ENCODE data around the gene PSMD4. TPM values are rescaled to one million over a fixed set of nuclear protein-coding genes. Genes with fewer than 3 reads are reported as not detected.

The PSMD4 gene
- total RNA-seq, 4 donors from 2014 or later: 157 to 195 (median 176) TPM

DNA sequence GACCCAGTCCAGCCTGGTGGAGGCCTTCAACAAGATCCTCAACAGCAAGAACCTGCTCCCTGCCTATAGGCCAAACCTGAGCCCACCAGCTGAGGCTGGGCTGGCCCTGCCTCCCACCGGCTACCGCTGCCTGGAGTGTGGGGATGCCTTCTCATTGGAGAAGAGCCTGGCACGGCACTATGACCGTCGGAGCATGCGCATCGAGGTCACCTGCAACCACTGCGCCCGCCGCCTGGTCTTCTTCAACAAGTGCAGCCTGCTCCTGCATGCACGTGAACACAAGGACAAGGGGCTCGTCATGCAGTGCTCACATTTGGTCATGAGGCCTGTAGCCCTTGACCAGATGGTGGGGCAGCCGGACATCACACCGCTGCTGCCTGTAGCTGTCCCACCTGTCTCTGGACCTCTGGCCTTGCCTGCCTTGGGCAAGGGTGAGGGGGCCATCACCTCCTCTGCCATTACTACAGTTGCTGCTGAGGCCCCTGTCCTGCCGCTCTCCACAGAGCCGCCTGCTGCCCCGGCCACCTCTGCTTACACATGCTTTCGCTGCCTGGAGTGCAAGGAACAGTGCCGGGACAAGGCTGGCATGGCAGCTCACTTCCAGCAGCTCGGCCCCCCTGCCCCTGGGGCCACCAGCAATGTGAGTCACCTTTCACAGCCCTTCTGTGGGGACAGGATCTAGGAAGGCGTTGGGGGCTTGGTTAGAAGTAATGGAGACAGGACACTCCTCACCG is 33.4 kb downstream of the PSMD4 start:
- Histone ChIP-seq H3K4me3 (no peak overlapping the region), H3K36me3 (peaks cover 64 to 83% (median 81%) of the 10 kb centered on the region in 4 donors), H3K4me1 (peaks cover 15 to 47% (median 24%) of the 10 kb centered on the region in 4 donors), H3K27ac (replicated peaks in 1 of 4) (no peak overlapping the region), H3K27me3 (no peaks in the 10 kb centered on the region), H3K9me3 (no peaks in the 10 kb centered on the region)
- TF ChIP-seq EP300 (IDR thresholded peaks at IDR 0.05) (no peak), POLR2AphosphoS5 (IDR thresholded peaks at IDR 0.05) (no peak)
- DNase-seq (ENCODE audit: extremely low spot score): no peak
- intact Hi-C loops (cut with DNase I): no loop called here
- 98% methylated on average over 7 of the region's 22 CpGs for WGBS

DNA sequence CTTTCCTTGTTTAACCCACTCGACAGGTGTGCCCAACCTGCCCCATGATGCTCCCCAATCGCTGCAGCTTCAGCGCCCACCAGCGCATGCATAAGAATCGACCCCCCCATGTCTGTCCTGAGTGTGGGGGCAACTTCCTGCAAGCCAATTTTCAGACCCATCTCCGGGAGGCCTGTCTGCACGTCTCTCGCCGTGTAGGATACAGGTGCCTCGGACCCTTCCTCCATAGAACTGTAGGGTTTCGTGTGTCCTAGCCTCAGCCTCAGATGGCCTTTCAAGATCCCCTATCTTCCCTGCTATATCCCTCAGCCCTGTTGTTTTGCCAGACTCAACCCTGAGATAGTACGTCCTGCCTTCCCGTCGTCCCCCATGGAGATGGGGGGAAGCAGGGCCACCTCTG is 34.0 kb downstream of the PSMD4 start:
- H3K27ac ChIP-seq (replicated peaks in 1 of 4): peak overlapping the region in 1 of 4 donors; percentile 18
- peaks cover 10 to 42% (median 19%) of the 10 kb centered on the region in 4 donors for H3K4me1 ChIP-seq
- intact Hi-C loops (cut with DNase I): no loop called here
- whole genome bisulfite sequencing: 73% methylated on average over 14 of the region's 14 CpGs
- peaks cover 69 to 89% (median 87%) of the 10 kb centered on the region in 4 donors for H3K36me3 ChIP-seq
- TF ChIP-seq, protein P1, sequence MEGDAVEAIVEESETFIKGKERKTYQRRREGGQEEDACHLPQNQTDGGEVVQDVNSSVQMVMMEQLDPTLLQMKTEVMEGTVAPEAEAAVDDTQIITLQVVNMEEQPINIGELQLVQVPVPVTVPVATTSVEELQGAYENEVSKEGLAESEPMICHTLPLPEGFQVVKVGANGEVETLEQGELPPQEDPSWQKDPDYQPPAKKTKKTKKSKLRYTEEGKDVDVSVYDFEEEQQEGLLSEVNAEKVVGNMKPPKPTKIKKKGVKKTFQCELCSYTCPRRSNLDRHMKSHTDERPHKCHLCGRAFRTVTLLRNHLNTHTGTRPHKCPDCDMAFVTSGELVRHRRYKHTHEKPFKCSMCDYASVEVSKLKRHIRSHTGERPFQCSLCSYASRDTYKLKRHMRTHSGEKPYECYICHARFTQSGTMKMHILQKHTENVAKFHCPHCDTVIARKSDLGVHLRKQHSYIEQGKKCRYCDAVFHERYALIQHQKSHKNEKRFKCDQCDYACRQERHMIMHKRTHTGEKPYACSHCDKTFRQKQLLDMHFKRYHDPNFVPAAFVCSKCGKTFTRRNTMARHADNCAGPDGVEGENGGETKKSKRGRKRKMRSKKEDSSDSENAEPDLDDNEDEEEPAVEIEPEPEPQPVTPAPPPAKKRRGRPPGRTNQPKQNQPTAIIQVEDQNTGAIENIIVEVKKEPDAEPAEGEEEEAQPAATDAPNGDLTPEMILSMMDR (IDR thresholded peaks at IDR 0.05): no peak
- no peak for TF ChIP-seq EP300 (IDR thresholded peaks at IDR 0.05)
- no peak for TF ChIP-seq POLR2A (IDR thresholded peaks at IDR 0.05; ENCODE audit: low read depth)
- TF ChIP-seq POLR2AphosphoS5 (IDR thresholded peaks at IDR 0.05): no peak
- H3K27me3 ChIP-seq: no peaks in the 10 kb centered on the region
- no peak overlapping the region for H3K4me3 ChIP-seq
- no peak for DNase-seq (ENCODE audit: extremely low spot score)
- no peaks in the 10 kb centered on the region for H3K9me3 ChIP-seq

DNA sequence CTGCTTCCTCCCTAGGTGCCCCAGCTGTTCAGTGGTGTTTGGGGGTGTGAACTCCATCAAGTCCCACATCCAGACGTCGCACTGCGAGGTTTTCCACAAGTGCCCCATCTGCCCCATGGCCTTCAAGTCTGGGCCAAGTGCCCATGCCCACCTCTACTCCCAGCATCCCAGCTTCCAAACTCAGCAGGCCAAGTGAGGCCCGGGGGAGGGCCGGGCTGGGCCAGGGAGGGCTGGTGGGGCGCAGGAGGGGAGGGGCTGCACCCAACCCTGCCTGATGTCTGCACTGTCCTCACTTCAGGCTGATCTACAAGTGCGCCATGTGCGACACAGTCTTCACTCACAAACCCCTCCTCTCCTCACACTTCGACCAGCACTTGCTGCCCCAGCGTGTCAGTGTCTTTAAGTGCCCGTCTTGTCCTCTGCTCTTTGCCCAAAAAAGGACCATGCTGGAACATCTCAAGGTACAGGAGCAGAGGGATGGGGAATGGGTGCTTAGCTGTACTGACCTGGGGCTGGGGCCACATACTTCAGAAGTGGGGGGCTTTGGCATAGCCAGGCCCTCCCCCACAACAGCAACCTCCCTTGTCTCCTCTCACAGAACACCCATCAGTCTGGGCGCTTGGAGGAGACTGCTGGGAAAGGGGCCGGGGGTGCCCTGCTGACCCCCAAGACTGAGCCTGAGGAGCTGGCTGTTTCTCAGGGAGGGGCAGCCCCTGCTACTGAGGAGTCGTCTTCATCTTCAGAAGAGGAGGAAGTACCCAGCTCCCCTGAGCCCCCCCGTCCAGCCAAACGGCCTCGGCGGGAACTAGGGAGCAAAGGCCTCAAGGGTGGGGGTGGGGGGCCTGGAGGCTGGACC is 34.8 kb downstream of the PSMD4 start:
- 76% methylated on average over 13 of the region's 18 CpGs for WGBS
- Histone ChIP-seq H3K9me3 (no peaks in the 10 kb centered on the region), H3K36me3 (peaks cover 77 to 97% (median 95%) of the 10 kb centered on the region in 4 donors), H3K4me3 (no peak overlapping the region), H3K27me3 (no peaks in the 10 kb centered on the region), H3K27ac (replicated peaks in 1 of 4) (peak overlapping the region in 1 of 4 donors; percentile 18), H3K4me1 (peaks cover 1 to 34% (median 11%) of the 10 kb centered on the region in 4 donors)
- no peak for DNase-seq (ENCODE audit: extremely low spot score)
- intact Hi-C loops (cut with DNase I): no loop called here
- TF ChIP-seq, protein P1 (IDR thresholded peaks at IDR 0.05): no peak
- TF ChIP-seq POLR2A (IDR thresholded peaks at IDR 0.05; ENCODE audit: low read depth) (no peak), EP300 (IDR thresholded peaks at IDR 0.05) (no peak), POLR2AphosphoS5 (IDR thresholded peaks at IDR 0.05) (no peak)

DNA sequence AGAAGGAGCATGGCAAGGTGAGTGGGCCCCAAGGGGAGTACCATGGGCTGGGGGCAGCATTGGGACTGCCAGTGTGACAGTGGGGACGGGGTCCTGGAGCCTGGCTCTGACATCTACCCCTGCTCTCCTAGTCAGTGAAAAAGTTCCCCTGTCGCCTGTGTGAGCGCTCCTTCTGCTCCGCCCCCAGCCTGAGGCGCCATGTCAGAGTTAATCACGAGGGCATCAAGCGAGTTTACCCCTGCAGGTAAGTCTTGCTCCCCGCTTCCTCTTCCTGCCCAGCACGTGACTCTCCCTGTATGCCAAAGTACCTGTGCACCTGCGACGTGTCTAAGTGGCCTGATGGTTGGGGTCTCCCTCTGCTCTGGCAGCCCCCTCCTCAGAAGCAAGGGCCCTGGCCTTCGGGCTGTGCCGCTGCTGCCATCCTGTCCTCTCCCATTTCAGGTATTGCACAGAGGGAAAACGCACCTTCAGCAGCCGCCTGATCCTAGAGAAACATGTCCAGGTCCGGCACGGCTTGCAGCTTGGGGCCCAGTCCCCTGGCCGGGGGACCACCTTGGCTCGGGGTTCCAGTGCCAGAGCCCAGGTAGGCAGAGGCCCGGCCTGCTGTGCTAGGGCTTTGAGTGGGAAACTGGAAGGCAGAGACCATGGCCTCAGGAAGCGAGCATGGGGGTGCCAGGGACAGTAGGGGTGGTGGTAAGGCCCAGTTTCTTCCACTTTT is 35.6 kb downstream of the PSMD4 start:
- Histone ChIP-seq H3K27ac (replicated peaks in 1 of 4) (no peak overlapping the region), H3K9me3 (no peaks in the 10 kb centered on the region), H3K4me3 (no peak overlapping the region), H3K4me1 (peaks cover 0 to 28% (median 6%) of the 10 kb centered on the region in 4 donors), H3K36me3 (peaks cover 86 to 100% (median 99%) of the 10 kb centered on the region in 4 donors), H3K27me3 (no peaks in the 10 kb centered on the region)
- TF ChIP-seq POLR2A (IDR thresholded peaks at IDR 0.05; ENCODE audit: low read depth) (no peak), EP300 (IDR thresholded peaks at IDR 0.05) (no peak)
- intact Hi-C loops (cut with DNase I): no loop called here
- WGBS: 80% methylated on average over 15 of the region's 21 CpGs
- DNase-seq (ENCODE audit: extremely low spot score): no peak

DNA sequence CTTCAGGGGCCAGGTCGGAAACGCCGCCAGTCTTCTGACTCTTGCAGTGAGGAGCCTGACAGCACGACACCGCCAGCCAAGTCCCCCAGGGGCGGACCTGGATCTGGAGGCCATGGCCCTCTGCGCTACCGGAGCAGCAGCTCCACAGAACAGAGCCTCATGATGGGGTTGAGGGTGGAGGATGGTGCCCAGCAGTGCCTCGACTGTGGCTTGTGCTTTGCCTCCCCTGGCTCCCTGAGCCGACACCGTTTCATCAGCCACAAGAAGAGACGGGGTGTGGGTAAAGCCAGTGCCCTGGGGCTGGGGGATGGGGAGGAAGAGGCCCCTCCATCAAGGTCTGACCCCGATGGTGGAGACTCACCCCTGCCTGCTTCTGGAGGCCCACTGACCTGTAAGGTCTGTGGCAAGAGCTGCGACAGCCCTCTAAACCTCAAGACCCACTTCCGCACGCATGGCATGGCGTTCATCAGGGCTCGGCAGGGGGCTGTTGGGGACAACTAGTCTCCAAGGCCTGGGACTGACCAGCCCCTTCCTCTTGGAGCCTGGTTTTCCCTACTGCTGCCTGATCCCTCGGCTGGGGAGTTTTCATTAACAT is 36.3 kb downstream of the PSMD4 start:
- no peak overlapping the region for H3K27ac ChIP-seq (replicated peaks in 1 of 4)
- intact Hi-C loops (cut with DNase I): no loop called here
- peak in 1 of 2 donors; percentile 16 for TF ChIP-seq POLR2AphosphoS5 (IDR thresholded peaks at IDR 0.05)
- no peak for TF ChIP-seq POLR2A (IDR thresholded peaks at IDR 0.05; ENCODE audit: low read depth)
- 79% methylated on average over 3 of the region's 19 CpGs for WGBS
- H3K9me3 ChIP-seq: no peaks in the 10 kb centered on the region
- no peak for DNase-seq (ENCODE audit: extremely low spot score)
- no peak overlapping the region for H3K4me3 ChIP-seq
- peaks cover 90 to 100% (median 100%) of the 10 kb centered on the region in 4 donors for H3K36me3 ChIP-seq
- no peaks in the 10 kb centered on the region for H3K27me3 ChIP-seq
- H3K4me1 ChIP-seq: peaks cover 0 to 25% (median 5%) of the 10 kb centered on the region in 4 donors
